GM21619 (cell line): ENCODE measurements around the gene PCDHB14.

Source experiments
- ATAC-seq: cut with Tn5 transposase; IDR thresholded peaks from one replicate; pipeline ENCODE4 v1.9.1; 2021; ENCODE audit not compliant: unreplicated experiment

The PCDHB14 gene

DNA sequence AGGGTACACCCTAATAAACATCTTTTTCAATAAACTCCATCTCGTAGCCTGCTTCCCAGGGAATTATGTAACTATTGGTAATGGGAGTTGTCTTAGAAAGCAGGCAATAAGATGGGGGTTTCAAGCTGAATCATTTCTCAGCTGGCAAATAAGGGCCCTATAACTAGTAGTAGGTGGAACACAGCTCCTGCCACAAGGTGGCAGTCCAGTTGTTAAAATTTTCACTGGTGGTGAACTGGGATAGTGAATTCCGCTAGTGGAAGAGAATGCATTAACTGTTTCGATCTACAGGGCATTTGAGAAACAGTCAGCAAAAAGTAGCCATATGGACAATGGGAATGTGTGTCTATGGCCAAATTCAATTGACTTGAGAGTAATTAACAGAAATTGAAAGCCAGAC is 49.8 kb downstream of the PCDHB14 start:
- ATAC-seq, result no peak
